LNCaP clone FGC (cell line): ENCODE data around the gene FBRSL1.

Experiments
- DNase-seq: peaks from one replicate; pipeline ENCODE4 v3.0.0-alpha.2; 2011; ENCODE audit warnings: low read depth
- H3K4me3 ChIP-seq: 2 replicates; pipeline ENCODE4 v1.5.1; 2011; ENCODE audit warnings: mild to moderate bottlenecking, low read depth, low read length, control low read depth
- TF ChIP-seq, protein P1 (sequence below): IDR thresholded peaks from 2 replicates; pipeline ENCODE4 v1.5.1; 2012; ENCODE audit warnings: mild to moderate bottlenecking; ENCODE audit not compliant: control insufficient read depth, insufficient read depth; ENCODE audit errors: extremely low read depth

The FBRSL1 gene

DNA sequence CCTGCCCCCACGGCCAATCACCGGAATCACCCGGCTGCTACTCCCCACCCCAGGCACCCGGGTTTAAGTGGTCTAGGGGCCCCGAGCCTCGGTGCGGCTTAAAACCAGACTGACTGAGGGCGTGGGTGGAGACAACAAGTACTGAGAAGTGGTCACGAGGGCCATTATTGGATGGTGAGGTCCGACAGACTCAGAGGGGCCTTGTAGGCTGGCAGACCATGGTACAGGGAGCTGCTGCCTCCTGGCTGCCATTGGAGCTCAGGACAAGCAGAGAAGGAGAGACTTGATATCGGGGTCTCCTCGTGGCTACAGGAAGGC lies 54.1 kb downstream of the FBRSL1 start:
- TF ChIP-seq, protein P1, sequence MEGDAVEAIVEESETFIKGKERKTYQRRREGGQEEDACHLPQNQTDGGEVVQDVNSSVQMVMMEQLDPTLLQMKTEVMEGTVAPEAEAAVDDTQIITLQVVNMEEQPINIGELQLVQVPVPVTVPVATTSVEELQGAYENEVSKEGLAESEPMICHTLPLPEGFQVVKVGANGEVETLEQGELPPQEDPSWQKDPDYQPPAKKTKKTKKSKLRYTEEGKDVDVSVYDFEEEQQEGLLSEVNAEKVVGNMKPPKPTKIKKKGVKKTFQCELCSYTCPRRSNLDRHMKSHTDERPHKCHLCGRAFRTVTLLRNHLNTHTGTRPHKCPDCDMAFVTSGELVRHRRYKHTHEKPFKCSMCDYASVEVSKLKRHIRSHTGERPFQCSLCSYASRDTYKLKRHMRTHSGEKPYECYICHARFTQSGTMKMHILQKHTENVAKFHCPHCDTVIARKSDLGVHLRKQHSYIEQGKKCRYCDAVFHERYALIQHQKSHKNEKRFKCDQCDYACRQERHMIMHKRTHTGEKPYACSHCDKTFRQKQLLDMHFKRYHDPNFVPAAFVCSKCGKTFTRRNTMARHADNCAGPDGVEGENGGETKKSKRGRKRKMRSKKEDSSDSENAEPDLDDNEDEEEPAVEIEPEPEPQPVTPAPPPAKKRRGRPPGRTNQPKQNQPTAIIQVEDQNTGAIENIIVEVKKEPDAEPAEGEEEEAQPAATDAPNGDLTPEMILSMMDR: no peak
- no peak for DNase-seq
- no peak overlapping the region for H3K4me3 ChIP-seq

DNA sequence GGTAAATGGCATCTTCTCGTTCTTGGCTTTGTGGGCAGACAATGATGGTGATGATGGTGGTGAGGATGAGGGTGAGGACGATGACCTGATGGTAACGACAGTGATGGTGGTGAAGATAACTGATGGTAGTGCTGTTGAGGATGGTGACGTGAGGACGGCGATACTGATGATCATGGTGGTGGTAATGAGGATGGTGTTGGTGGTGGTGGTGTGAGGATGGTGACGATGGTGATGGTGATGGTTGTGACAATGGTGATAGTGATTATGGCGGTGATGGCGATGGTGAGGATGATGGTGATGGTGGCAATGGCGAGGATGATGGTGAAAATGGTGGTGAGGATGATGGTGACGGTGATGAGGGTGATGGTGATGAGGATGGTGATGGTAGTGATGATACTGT lies 54.5 kb downstream of the FBRSL1 start:
- TF ChIP-seq, protein P1: no peak
- no peak for DNase-seq
- H3K4me3 ChIP-seq: no peak overlapping the region

DNA sequence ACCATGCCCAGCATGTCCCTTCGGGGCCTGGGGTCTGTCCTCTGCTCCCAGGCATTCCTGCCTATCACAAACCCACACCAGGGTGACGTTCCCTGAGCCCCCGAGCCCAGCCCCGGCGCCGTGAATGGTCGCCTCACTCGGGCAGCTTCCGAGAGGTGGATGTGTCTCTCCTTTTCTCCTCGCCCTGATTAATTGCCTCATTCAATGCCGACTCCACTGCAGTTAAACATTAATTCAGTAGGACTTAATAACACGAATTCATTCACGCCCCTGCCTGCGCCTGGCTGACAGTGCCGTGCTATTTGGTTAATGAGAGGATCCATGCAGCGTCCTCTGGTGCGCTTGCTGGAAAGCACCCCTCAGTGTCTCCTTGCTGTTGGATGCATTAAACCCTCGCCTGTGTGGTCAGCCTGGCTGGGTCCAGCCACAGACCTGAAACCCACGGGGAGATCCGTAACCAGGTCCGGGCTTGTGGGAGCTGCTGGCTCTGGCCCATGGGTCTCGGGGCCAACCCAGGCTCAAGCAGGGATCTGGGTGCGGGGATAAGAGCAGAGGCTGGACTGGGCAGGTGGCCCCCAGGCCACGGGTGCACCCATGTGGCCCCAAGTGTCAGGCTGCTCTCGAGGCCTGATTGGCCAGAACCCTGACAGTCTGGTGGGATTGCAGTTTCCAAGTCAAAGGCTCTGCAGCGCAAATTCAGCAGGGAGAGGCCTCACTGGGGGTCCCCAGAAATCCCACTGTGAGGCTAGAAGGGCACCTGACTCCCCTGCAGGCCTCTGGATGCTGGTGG lies 55.4 kb downstream of the FBRSL1 start:
- DNase-seq: no peak
- no peak overlapping the region for H3K4me3 ChIP-seq
- TF ChIP-seq, protein P1: no peak

DNA sequence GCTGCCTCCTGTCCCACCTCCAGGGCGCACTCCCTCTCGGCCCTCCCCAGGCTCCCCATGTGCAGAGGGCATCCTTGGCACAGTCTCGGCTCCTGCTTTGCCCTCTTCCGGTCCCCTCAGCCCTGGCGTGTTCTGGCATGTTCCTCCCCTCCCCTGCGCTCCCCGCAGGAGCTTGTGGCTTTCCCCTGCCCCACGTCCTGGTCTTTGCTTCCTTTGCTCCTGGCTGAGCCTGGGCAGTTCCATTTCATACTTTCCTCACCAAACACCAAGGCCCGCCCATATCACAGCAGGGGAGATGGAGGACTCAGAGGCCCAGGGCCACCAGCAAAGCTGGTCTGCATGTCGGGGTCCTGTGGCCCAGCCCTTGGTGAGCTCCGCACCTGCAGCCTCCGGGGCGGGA lies 56.0 kb downstream of the FBRSL1 start:
- TF ChIP-seq, protein P1: no peak
- no peak overlapping the region for H3K4me3 ChIP-seq
- DNase-seq: no peak

GRCh38 chr12:132546647-132547046 lies 56.7 kb downstream of the FBRSL1 start:
- no peak for DNase-seq
- TF ChIP-seq, protein P1: no peak
- no peak overlapping the region for H3K4me3 ChIP-seq

DNA sequence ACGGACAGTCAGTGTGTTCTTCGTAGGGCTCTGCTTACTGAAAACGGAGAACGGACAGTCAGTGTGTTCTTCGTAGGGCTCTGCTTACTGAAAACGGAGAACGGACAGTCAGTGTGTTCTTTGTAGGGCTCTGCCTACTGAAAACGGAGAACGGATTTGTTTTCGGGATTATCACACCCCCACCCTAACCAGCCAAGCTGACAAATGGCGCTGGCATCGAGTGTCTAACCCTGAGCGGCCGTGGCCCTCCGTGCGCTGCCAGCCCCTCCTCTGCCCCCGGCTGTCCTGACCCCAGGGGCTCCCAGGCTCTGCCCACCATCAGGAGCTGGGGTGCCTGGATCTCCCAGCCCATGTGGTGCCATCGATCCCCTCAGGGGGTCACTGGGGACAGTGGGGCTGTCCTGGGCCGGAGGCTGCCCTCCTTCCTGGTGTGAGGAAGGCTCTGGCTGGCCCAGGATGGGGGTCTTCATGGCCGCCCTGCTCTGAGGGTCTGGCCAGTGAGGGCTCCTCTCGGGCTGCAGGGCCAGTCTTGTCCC lies 57.3 kb downstream of the FBRSL1 start:
- DNase-seq: no peak
- TF ChIP-seq, protein P1: no peak

More for the DNA sequence above, 57.3 kb downstream of the FBRSL1 start:
- no peak overlapping the region for H3K4me3 ChIP-seq
